Measurements from ENCODE around the gene MXD3.
A peak's percentile ranks its signal among the peaks of the same experiment; 100 is the strongest.
"Not testable (repeated sequence)": the region's sequence is repeated elsewhere in the genome, so short reads cannot be mapped to it uniquely, and the experiment has no call there.

Gene MXD3

GRCh38 chr5:177311723-177312648, at the start of gene MXD3:
TSS of gene MXD3 (minus strand) at chr5:177311898. CDS start at chr5:177311830, 68 bp downstream.
- DNase-seq (ENCODE audit: low spot score), result peak; percentile 92

GRCh38 chr5:177360740-177361139, 49.0 kb upstream of the MXD3 start:
- not testable (repeated sequence) for DNase-seq (ENCODE audit: low spot score)

DNA sequence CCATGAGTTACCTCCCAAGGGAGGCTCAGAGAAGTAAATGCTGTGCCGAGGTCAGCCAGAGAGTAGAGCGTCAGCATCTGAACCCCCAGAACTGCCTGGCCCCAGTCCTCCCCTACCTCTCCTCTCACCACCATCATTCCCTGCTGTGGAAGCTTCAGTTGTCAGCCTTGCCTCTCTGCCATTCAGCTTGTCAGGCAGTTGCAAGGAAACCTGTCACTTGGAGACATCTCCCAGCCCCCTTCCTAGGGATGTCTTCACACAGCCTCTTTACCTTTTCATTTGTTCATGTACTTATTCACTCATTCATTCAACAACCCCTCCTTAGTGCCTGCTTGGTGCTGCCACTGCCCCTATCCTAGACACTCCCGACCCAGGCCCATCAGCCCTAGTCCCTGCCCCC, 48.2 kb upstream of the MXD3 start:
- no peak for DNase-seq (ENCODE audit: low spot score)

GRCh38 chr5:177359451-177359851, 47.8 kb upstream of the MXD3 start:
- DNase-seq (ENCODE audit: low spot score), result no peak

- no peak for DNase-seq (ENCODE audit: low spot score)
Observed at GRCh38 chr5:177358370-177358819, 46.7 kb upstream of the MXD3 start.

DNA sequence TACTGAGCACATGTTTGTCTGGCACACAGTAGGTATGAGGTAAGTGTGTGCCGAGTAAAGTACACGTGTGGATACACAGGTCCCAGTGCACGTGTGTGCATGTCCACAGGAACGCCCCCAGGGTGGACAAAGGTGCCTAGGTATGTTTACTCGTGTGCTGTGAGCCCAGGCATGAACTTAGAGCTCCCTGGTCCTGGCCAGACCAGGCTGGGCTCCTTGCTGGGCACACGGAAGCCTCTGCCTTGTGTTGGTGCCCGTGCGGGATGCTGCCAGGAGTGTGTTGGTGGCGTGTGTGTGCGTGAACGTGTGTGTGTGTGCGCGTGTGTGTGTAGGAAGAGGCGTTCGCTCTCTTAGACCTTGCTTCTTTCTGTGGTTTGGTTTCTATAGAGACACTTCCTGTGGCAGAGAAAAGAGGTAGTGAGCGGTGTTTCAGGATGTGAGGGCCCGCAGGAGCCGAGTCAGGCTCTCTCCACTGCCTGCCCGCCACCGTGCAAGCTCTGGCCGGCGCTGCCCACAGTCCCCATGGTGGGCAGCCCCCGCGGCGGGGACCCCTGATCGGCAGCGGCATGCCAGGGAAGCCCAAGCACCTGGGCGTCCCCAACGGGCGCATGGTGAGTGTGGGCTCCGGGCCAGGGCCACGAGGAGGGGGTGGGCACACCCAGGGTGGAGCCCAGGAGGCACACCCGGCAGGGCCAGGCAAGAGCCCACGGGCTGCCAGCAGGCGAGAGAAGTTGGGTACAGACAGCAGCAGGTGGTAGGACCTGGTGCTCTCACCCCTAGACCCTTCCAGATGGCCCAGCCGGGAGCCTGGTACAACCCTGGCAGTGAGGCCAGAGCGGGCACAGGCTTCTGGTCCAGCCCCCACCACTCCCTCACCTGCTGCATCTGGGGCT, 46.0 kb upstream of the MXD3 start, which contains the start of gene RGS14:
Gene RGS14 (plus strand): TSS at position 466 of the 893 bp plus-strand sequence. CDS start 101 bp downstream, at position 567.
- DNase-seq (ENCODE audit: low spot score), result no peak

- DNase-seq (ENCODE audit: low spot score), result no peak
Observed at GRCh38 chr5:177357146-177357458, 45.4 kb upstream of the MXD3 start.

- DNase-seq (ENCODE audit: low spot score), result no peak
Observed at GRCh38 chr5:177356746-177357145, 45.0 kb upstream of the MXD3 start.

GRCh38 chr5:177355868-177356168, 44.1 kb upstream of the MXD3 start:
- no peak for DNase-seq (ENCODE audit: low spot score)

DNA sequence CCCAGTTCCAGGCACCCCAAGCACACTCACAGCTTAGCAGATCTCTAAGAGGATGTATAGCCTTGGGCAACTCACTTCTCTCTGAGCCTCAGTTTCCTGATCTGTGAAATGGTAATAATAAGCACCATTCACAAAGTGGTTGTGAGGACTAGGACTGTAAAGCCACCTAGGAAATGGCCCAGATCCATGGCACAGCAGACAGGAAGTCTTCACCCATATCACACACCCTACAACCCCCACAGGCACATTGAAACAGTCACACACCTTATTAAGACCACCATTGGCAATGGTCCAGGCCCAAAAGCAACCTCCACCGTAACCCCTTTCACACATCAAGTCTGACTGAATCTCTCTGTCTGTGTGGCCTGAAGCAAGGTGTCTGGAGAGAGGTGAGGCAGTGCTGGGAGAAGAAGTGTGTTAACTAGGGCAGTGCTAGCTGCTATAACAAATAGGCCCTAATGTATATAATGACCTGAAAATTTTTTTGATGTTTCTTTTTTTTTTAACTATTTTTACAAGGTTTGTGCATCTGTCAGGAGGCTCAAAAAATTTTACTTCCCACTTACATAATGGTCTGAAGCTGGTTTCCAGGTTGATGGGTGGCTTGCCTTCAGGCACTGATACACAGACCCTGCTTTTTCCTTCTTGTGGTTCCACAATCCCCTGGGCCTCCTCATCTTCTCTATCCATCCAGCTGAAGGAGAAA, 43.6 kb upstream of the MXD3 start:
- no peak for DNase-seq (ENCODE audit: low spot score)

DNA sequence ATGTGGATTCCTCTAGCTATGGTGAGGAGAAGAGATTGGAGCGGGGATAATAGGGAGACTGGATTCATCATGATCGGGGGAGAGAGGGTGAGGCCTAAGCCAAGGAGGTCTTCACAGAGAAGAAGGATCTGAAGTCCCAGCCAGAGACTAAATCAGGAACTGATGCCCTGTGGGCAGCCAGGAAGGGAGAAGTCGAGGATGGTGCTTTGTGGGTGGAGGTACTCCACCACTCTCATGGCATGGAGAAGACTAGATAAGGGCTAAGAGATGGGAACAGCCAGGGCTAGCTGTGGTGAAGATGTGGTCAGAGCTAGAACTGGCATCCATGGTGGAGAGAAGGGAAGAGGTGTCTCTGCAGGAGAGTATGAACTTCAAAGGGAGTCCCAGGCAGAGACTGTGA, 43.0 kb upstream of the MXD3 start:
- no peak for DNase-seq (ENCODE audit: low spot score)

GRCh38 chr5:177354256-177354655, 42.6 kb upstream of the MXD3 start:
- no peak for DNase-seq (ENCODE audit: low spot score)

DNA sequence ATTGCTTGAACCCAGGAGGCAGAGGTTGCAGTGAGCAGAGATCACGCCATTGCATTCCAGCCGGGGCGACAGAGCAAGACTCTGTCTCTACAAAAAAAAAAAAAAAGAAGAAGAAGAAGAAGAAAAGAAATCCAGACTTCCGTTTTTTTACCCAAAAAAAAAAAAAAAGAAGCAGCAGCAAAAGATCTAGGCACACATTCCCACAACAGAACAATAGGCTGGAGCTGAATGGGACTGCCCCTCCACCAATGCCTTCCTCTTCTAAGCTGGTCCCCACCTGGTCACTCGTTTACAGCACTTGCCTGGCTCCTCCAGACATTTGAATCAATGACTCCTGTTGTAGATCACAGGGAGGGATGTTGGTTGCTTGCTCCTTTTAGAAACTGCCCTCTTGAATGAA, 41.4 kb upstream of the MXD3 start:
- no peak for DNase-seq (ENCODE audit: low spot score)

DNA sequence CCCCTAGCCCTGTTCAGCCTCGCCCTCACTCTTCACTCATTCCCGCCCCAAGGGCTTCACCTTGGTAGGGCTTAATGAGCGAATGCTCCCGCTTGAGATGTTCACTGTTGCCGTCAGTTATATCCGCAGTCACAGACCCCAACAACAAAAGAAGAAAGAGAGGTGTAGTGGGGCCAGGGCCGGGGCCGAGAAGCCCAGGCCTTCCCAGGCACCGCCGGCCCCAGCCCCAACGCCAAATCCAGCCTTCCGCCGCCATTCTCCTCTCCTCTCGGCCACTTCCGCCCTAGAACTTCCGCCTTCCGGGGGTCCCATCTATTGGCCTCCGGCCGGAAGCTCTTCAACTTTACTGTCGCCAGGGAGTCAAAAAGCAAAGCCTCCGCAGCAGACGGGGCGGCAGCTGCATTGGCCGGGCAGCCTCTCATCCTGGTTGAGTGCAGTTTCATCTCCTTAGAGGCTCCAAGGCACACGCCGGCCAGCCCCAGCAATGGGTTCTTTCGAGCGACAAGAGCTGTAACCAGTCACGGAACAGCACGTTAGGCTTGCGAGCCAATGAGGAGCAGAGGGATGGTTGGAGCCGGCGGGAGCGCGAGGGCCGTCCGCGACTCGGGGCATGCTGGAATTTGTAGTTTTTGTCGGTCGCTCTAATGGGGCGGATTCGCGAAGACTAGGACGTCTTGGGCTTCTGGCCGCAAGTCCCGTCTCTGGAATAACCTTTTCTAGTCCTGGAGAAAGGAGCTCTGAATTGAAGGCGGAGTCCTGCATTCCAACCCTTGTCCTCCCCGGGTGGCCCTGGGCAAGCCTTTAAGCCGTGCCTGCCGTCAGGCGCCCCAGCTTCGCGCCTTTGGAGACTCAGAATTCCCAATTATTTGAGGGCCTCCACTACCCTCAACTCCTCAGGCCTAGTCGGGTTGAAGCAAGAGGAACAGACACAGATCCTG, 40.0 kb upstream of the MXD3 start, which contains the start of gene LMAN2:
Gene LMAN2 (minus strand): TSS at position 277 of the 938 bp plus-strand sequence. CDS start 21 bp downstream, at position 256.
- DNase-seq (ENCODE audit: low spot score), result peak; percentile 96

DNA sequence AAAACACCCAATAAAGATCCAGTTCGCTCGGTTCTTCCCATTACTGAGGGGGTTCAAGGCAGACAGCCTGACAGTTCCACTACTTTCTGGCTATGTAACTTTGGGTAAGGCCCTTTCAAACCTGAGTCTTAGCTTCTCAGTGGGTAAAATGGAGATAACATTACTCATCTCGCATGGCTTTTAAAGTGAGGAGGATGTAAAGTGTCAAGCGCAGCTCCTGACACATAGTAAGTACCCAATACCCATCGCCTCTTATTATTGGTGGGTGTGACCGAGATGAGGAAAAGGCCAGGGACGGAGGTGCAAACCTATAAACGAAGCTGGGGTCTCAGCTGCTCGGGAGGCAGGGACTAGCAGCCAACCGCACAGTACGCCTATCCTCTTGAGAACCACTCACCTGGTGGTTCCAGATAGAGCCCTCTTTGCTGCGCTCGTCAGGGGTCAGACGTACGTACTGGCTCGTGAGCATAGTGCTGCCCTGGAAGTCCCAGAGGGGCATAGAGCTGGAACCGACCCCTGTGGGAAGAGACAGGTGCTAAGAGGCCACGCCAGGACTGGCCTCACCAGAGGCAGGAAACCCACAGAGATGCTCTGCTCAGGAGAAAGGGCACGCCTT, 39.2 kb upstream of the MXD3 start:
- no peak for DNase-seq (ENCODE audit: low spot score)

DNA sequence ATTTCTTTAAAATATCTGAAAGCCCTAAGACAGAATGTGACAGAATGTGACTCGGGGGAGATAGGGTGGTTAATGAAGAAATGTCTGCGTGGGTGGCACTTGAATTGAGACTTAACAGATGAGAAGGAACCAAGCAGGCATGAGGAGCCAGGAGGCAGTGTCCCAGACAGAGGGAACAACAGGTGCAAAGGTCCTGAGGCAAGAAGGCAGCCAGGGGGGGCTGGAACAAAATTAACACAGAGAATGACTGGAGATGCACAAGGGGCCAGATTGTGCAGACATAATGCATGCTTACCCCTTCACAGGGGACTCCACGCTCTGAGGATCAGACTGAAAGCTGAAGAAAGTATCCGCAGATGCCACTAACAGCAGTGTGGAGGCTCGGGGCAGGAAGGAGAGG, 38.1 kb upstream of the MXD3 start:
- no peak for DNase-seq (ENCODE audit: low spot score)

GRCh38 chr5:177349362-177349647, 37.6 kb upstream of the MXD3 start:
- no peak for DNase-seq (ENCODE audit: low spot score)

GRCh38 chr5:177347699-177348098, 36.0 kb upstream of the MXD3 start:
- no peak for DNase-seq (ENCODE audit: low spot score)

- DNase-seq (ENCODE audit: low spot score), result no peak
Observed at GRCh38 chr5:177346820-177347219, 35.1 kb upstream of the MXD3 start.

GRCh38 chr5:177344891-177345290, 33.2 kb upstream of the MXD3 start:
- DNase-seq (ENCODE audit: low spot score), result no peak

GRCh38 chr5:177343777-177344176, 32.1 kb upstream of the MXD3 start:
- no peak for DNase-seq (ENCODE audit: low spot score)

All from iPS-NIHi11 (cell line).